Gastrocnemius medialis (tissue), 4 donors: ENCODE results near the gene PNMA1.

ENCODE experiments used
- CTCF ChIP-seq, 5 experiments: fragments of 450-650 bp in 3 of 5; fragments of 200-600 bp in 2 of 5; sonication (generic) in 2 of 5; IDR thresholded peaks in 4 of 5; conservative IDR thresholded peaks in 1 of 5; 1 replicate in 4 of 5; 2 replicates in 1 of 5; pipeline ENCODE4 v1.5.1; 2016 to 2019; ENCODE audit warnings: antibody characterized with exemption in 5 of 5, mild to moderate bottlenecking in 3 of 5, moderate library complexity in 3 of 5
- POLR2A ChIP-seq, 2 donors: fragments of 450-650 bp; IDR thresholded peaks; one replicate each; pipeline ENCODE4 v1.6.1; 2017; ENCODE audit warnings: antibody characterized with exemption in 2 of 2, mild to moderate bottlenecking in 2 of 2, moderate library complexity in 2 of 2

GRCh38 chr14:73751157-73751691 is 37.0 kb upstream of the PNMA1 start:
- TF ChIP-seq CTCF (IDR thresholded peaks at IDR 0.05 in 4 of 5, conservative IDR thresholded peaks at IDR 0.05 in 1 of 5) (no peak), POLR2A (IDR thresholded peaks at IDR 0.05) (no peak)
